Caco-2 (cell line): ENCODE measurements around the gene CHSY1. TPM values are rescaled to one million over a fixed set of nuclear protein-coding genes. Genes with fewer than 3 reads are reported as not detected.

Experiments
- BruUV-seq: library from RNA; stranded (reverse); fragments of 400-500 nt; replicated peaks from 2 replicates; lab custom pipeline; 2021; lab: Mats Ljungman, UMichigan
- CTCF ChIA-PET: fragments of 300-600 bp; sonication (Branson Sonifier 250); formaldehyde crosslinking; loops from one replicate; lab custom pipeline; 2022; ENCODE audit warnings: antibody characterized with exemption; lab: Charles Lee
- POLR2A ChIA-PET: fragments of 300-600 bp; sonication (Branson Sonifier 250); formaldehyde crosslinking; loops from one replicate; lab custom pipeline; 2022; ENCODE audit warnings: antibody characterized with exemption; lab: Charles Lee
- DNase-seq, 2 experiments: peaks; one replicate each; pipeline versions ENCODE4 v3.0.0 to v3.0.0-alpha.2; 2020 to 2022
- H3K27me3 ChIP-seq: replicated peaks from 2 replicates; pipeline ENCODE4 v1.6.0; 2011; ENCODE audit warnings: low read length; ENCODE audit not compliant: control insufficient read depth, insufficient read depth
- H3K36me3 ChIP-seq: 2 replicates; pipeline ENCODE4 v1.5.1; 2011; ENCODE audit warnings: low read length; ENCODE audit not compliant: control insufficient read depth, insufficient read depth
- H3K4me1 ChIP-seq: fragments of 250-450 bp; sonication (Bioruptor Pico); 2 replicates; pipeline ENCODE4 v1.5.1; 2020; ENCODE audit warnings: mild to moderate bottlenecking
- H3K4me3 ChIP-seq: 2 replicates; pipeline ENCODE4 v1.5.1; 2011; ENCODE audit warnings: low read depth, mild to moderate bottlenecking, control low read depth, low read length
- H3K9me3 ChIP-seq: fragments of 250-450 bp; sonication (Bioruptor Pico); 2 replicates; pipeline ENCODE4 v1.5.1; 2020; ENCODE audit warnings: mild to moderate bottlenecking, moderate library complexity
- H3K27ac Mint-ChIP-seq: one replicate; pipeline ENCODE4 v1.8.0; 2022; ENCODE audit warnings: mixed read lengths; ENCODE audit not compliant: unreplicated experiment
- H3K27me3 Mint-ChIP-seq: one replicate; pipeline ENCODE4 v1.8.0; 2022; ENCODE audit warnings: mixed read lengths; ENCODE audit not compliant: insufficient read depth, unreplicated experiment
- H3K36me3 Mint-ChIP-seq: one replicate; pipeline ENCODE4 v1.8.0; 2022; ENCODE audit warnings: mild to moderate bottlenecking, mixed read lengths; ENCODE audit not compliant: insufficient read depth, unreplicated experiment
- H3K4me1 Mint-ChIP-seq: one replicate; pipeline ENCODE4 v1.8.0; 2022; ENCODE audit warnings: low read depth, mixed read lengths; ENCODE audit not compliant: unreplicated experiment
- H3K4me3 Mint-ChIP-seq: one replicate; pipeline ENCODE4 v1.8.0; 2022; ENCODE audit warnings: mild to moderate bottlenecking, moderate library complexity, mixed read lengths; ENCODE audit not compliant: unreplicated experiment
- H3K9me3 Mint-ChIP-seq: one replicate; pipeline ENCODE4 v1.8.0; 2022; ENCODE audit warnings: mixed read lengths; ENCODE audit not compliant: unreplicated experiment
- CTCF ChIP-seq, 2 experiments: fragments of 200-600 bp in 1 of 2; IDR thresholded peaks; 1 replicate in 1 of 2; 2 replicates in 1 of 2; pipeline versions ENCODE4 v1.5.1 to v1.8.0; 2011 to 2022; ENCODE audit warnings: antibody characterized with exemption in 1 of 2, control low read depth in 1 of 2, inconsistent platforms in 1 of 2, low read depth in 1 of 2, low read length in 1 of 2, mild to moderate bottlenecking in 1 of 2, moderate library complexity in 1 of 2; ENCODE audit not compliant: insufficient read depth in 1 of 2, severe bottlenecking in 1 of 2, unreplicated experiment in 1 of 2
- intact Hi-C: fragments of 100-400 bp; cut with micrococcal nuclease; formaldehyde crosslinking; loops from one replicate; pipeline ENCODE4 v1.10.0; 2022; ENCODE audit not compliant: unreplicated experiment
- total RNA-seq: library from RNA; stranded (reverse); gene quantifications from 2 replicates; pipeline ENCODE4 v1.2.3, GENCODE V29; 2022

Gene CHSY1
- total RNA-seq, 1 experiment from 2014 or later = 18.7 TPM

GRCh38 chr15:101200181-101200580 lies 51.7 kb downstream of the CHSY1 start:
- no peaks in the 10 kb centered on the region for H3K4me1 Mint-ChIP-seq
- no peak for TF ChIP-seq CTCF (IDR thresholded peaks at IDR 0.05; ENCODE audit: insufficient read depth in 1 of 2, low read depth in 1 of 2, low read length in 1 of 2, severe bottlenecking in 1 of 2, unreplicated experiment in 1 of 2)
- H3K4me1 ChIP-seq = no peaks in the 10 kb centered on the region
- no peaks in the 10 kb centered on the region for H3K27me3 ChIP-seq
- no peak overlapping the region for H3K4me3 Mint-ChIP-seq
- DNase-seq = no peak
- H3K36me3 Mint-ChIP-seq = peaks cover 7% of the 10 kb centered on the region
- ChIA-PET POLR2A (no interaction called here), CTCF (no interaction called here)
- H3K36me3 ChIP-seq = no peaks in the 10 kb centered on the region
- BruUV-seq = no TSS peak
- H3K9me3 Mint-ChIP-seq = no peaks in the 10 kb centered on the region
- intact Hi-C loops = no loop called here
- H3K27ac Mint-ChIP-seq = no peak overlapping the region
- no peaks in the 10 kb centered on the region for H3K9me3 ChIP-seq
- H3K27me3 Mint-ChIP-seq = no peaks in the 10 kb centered on the region
- no peak overlapping the region for H3K4me3 ChIP-seq

GRCh38 chr15:101198800-101199199 lies 53.0 kb downstream of the CHSY1 start:
- Mint-ChIP-seq H3K4me1 (no peaks in the 10 kb centered on the region), H3K27ac (no peak overlapping the region), H3K27me3 (no peaks in the 10 kb centered on the region), H3K4me3 (no peak overlapping the region), H3K9me3 (no peaks in the 10 kb centered on the region), H3K36me3 (peaks cover 7% of the 10 kb centered on the region)
- ChIA-PET POLR2A (no interaction called here), CTCF (no interaction called here)
- no peak for TF ChIP-seq CTCF (IDR thresholded peaks at IDR 0.05; ENCODE audit: insufficient read depth in 1 of 2, low read depth in 1 of 2, low read length in 1 of 2, severe bottlenecking in 1 of 2, unreplicated experiment in 1 of 2)
- H3K4me1 ChIP-seq = no peaks in the 10 kb centered on the region
- no peaks in the 10 kb centered on the region for H3K27me3 ChIP-seq
- intact Hi-C loops = no loop called here
- H3K36me3 ChIP-seq = no peaks in the 10 kb centered on the region
- H3K4me3 ChIP-seq = no peak overlapping the region
- no peaks in the 10 kb centered on the region for H3K9me3 ChIP-seq
- no peak for DNase-seq
- no TSS peak for BruUV-seq

- ChIA-PET CTCF (no interaction called here), POLR2A (no interaction called here)
- intact Hi-C loops = no loop called here
- no peaks in the 10 kb centered on the region for H3K36me3 ChIP-seq
- no peaks in the 10 kb centered on the region for H3K9me3 ChIP-seq
- no peaks in the 10 kb centered on the region for H3K27me3 ChIP-seq
- no peak for DNase-seq
- Mint-ChIP-seq H3K4me3 (no peak overlapping the region), H3K4me1 (no peaks in the 10 kb centered on the region), H3K9me3 (no peaks in the 10 kb centered on the region), H3K27ac (no peak overlapping the region), H3K36me3 (peaks cover 7% of the 10 kb centered on the region), H3K27me3 (no peaks in the 10 kb centered on the region)
- H3K4me3 ChIP-seq = no peak overlapping the region
- BruUV-seq = no TSS peak
- no peak for TF ChIP-seq CTCF (IDR thresholded peaks at IDR 0.05; ENCODE audit: insufficient read depth in 1 of 2, low read depth in 1 of 2, low read length in 1 of 2, severe bottlenecking in 1 of 2, unreplicated experiment in 1 of 2)
- H3K4me1 ChIP-seq = no peaks in the 10 kb centered on the region
These were observed 53.7 kb downstream of the CHSY1 start for GRCh38 chr15:101198031-101198575.
